BE2C (cell line): ENCODE results near the gene WDR38.

ENCODE experiments used
- DNase-seq: peaks from one replicate; pipeline ENCODE4 v3.0.0-alpha.2; 2020
- H3K27me3 ChIP-seq: fragments of 250-450 bp; sonication (Bioruptor Pico); 2 replicates; pipeline ENCODE4 v1.5.1; 2020; ENCODE audit warnings: mild to moderate bottlenecking
- H3K36me3 ChIP-seq: fragments of 250-450 bp; sonication (Bioruptor Pico); 2 replicates; pipeline ENCODE4 v1.5.1; 2020; ENCODE audit warnings: mild to moderate bottlenecking
- H3K4me1 ChIP-seq: fragments of 250-450 bp; sonication (Bioruptor Pico); 2 replicates; pipeline ENCODE4 v1.5.1; 2020
- H3K4me3 ChIP-seq: 2 replicates; pipeline ENCODE4 v1.5.1; 2011; ENCODE audit warnings: low read depth, low read length
- H3K9me3 ChIP-seq: fragments of 250-450 bp; sonication (Bioruptor Pico); 2 replicates; pipeline ENCODE4 v1.5.1; 2020
- TF ChIP-seq, protein P1 (sequence below): IDR thresholded peaks from 2 replicates; pipeline ENCODE4 v1.5.1; 2012; ENCODE audit warnings: mild to moderate bottlenecking, low read depth, low read length

WDR38 gene

GRCh38 chr9:124890179-124890578 is 36.9 kb downstream of the WDR38 start:
- Histone ChIP-seq H3K9me3 (no peaks in the 10 kb centered on the region), H3K27me3 (no peaks in the 10 kb centered on the region), H3K4me3 (no peak overlapping the region), H3K4me1 (no peaks in the 10 kb centered on the region), H3K36me3 (no peaks in the 10 kb centered on the region; the same call in 1 of the 2 replicates)
- TF ChIP-seq, protein P1, sequence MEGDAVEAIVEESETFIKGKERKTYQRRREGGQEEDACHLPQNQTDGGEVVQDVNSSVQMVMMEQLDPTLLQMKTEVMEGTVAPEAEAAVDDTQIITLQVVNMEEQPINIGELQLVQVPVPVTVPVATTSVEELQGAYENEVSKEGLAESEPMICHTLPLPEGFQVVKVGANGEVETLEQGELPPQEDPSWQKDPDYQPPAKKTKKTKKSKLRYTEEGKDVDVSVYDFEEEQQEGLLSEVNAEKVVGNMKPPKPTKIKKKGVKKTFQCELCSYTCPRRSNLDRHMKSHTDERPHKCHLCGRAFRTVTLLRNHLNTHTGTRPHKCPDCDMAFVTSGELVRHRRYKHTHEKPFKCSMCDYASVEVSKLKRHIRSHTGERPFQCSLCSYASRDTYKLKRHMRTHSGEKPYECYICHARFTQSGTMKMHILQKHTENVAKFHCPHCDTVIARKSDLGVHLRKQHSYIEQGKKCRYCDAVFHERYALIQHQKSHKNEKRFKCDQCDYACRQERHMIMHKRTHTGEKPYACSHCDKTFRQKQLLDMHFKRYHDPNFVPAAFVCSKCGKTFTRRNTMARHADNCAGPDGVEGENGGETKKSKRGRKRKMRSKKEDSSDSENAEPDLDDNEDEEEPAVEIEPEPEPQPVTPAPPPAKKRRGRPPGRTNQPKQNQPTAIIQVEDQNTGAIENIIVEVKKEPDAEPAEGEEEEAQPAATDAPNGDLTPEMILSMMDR = no peak
- no peak for DNase-seq

GRCh38 chr9:124894035-124894740 is 40.9 kb downstream of the WDR38 start:
- Histone ChIP-seq H3K36me3 (no peaks in the 10 kb centered on the region; the same call in none of the 2 replicates), H3K27me3 (no peaks in the 10 kb centered on the region), H3K9me3 (no peaks in the 10 kb centered on the region), H3K4me1 (no peaks in the 10 kb centered on the region), H3K4me3 (no peak overlapping the region)
- no peak for DNase-seq
- TF ChIP-seq, protein P1 = no peak

GRCh38 chr9:124894741-124895170 is 41.5 kb downstream of the WDR38 start:
- Histone ChIP-seq H3K9me3 (no peaks in the 10 kb centered on the region), H3K36me3 (no peaks in the 10 kb centered on the region; the same call in none of the 2 replicates), H3K4me3 (no peak overlapping the region), H3K4me1 (no peaks in the 10 kb centered on the region), H3K27me3 (no peaks in the 10 kb centered on the region)
- DNase-seq = peak; percentile 54
- TF ChIP-seq, protein P1 = peak; percentile 78

GRCh38 chr9:124897570-124898460 is 44.6 kb downstream of the WDR38 start:
- DNase-seq = no peak
- TF ChIP-seq, protein P1 = no peak
- Histone ChIP-seq H3K4me3 (no peak overlapping the region), H3K27me3 (no peaks in the 10 kb centered on the region), H3K36me3 (no peaks in the 10 kb centered on the region; the same call in none of the 2 replicates), H3K9me3 (no peaks in the 10 kb centered on the region), H3K4me1 (no peaks in the 10 kb centered on the region)

DNA sequence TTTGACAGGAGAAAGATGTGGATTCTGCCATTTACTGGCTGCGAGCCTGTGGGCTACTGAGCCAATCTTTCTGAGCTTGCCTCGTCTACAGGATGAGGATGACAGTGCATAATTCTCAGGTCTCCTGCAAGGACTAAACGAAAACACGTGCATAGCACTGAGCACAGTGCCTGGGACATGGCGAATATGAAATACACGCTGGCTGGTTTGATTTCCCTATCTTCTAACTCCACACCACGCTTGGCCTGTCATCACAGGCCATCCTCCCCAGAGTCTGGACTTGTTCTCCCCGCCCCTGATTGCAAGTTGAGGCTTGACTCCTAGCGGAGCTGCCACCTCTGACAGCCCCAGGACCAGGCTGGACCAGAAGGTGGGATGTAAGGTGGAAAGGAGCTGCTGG is 46.6 kb downstream of the WDR38 start:
- DNase-seq = no peak
- Histone ChIP-seq H3K9me3 (no peaks in the 10 kb centered on the region), H3K27me3 (no peaks in the 10 kb centered on the region), H3K4me1 (no peaks in the 10 kb centered on the region), H3K36me3 (no peaks in the 10 kb centered on the region; the same call in 1 of the 2 replicates), H3K4me3 (no peak overlapping the region)
- TF ChIP-seq, protein P1 = no peak

GRCh38 chr9:124906966-124907365 is 53.7 kb downstream of the WDR38 start:
- Histone ChIP-seq H3K9me3 (no peaks in the 10 kb centered on the region), H3K36me3 (peaks cover 3% of the 10 kb centered on the region; the same call in 1 of the 2 replicates), H3K4me3 (no peak overlapping the region), H3K4me1 (no peaks in the 10 kb centered on the region), H3K27me3 (no peaks in the 10 kb centered on the region)
- DNase-seq = no peak
- TF ChIP-seq, protein P1 = no peak
